Fibroblast of lung (primary cell): ENCODE measurements around the gene CTNND2.

Experiments
- CTCF ChIP-seq, 2 donors: IDR thresholded peaks in 1 of 2; conservative IDR thresholded peaks in 1 of 2; 1 replicate in 1 of 2; 2 replicates in 1 of 2; pipeline ENCODE4 v1.5.1; 2011 to 2012; ENCODE audit warnings: low read length in 2 of 2, control low read depth in 1 of 2, inconsistent platforms in 1 of 2, low read depth in 1 of 2, mild to moderate bottlenecking in 1 of 2
- EZH2 ChIP-seq: IDR thresholded peaks from 2 replicates; pipeline ENCODE4 v1.5.1; 2012; ENCODE audit warnings: low read length, control low read depth, mild to moderate bottlenecking; ENCODE audit errors: missing control alignments

- TF ChIP-seq CTCF (conservative IDR thresholded peaks at IDR 0.05 in 1 of 2, IDR thresholded peaks at IDR 0.05 in 1 of 2; ENCODE audit: low read depth in 1 of 2, low read length in 2 of 2) (no peak), EZH2 (peak; percentile 54)
Observed at GRCh38 chr5:11903121-11903613, 1.1 kb downstream of the CTNND2 start.
